Stimulated activated naive CD4-positive, alpha-beta T cell (primary cell): ENCODE data around the gene TRAF3IP3.

Experiments
- DNase-seq, 6 experiments: peaks; one replicate each; lab custom pipeline; 2025; lab: John Stamatoyannopoulos, UW

TRAF3IP3 gene

GRCh38 chr1:209802117-209802779, 46.4 kb downstream of the TRAF3IP3 start:
- DNase-seq: no peak

- no peak for DNase-seq
These were observed 46.9 kb downstream of the TRAF3IP3 start for GRCh38 chr1:209802780-209803152.

- DNase-seq: no peak
These were observed 47.7 kb downstream of the TRAF3IP3 start for GRCh38 chr1:209803568-209803967.

GRCh38 chr1:209805341-209805781, 49.5 kb downstream of the TRAF3IP3 start:
- DNase-seq: no peak

GRCh38 chr1:209805875-209806760, 50.3 kb downstream of the TRAF3IP3 start, which contains the start of gene IRF6:
Gene IRF6 (minus strand): TSS chr1:209806142. CDS start chr1:209801413, 4,729 bp downstream.
- DNase-seq: peak; percentile 71 to 78 (median 76)

- DNase-seq: no peak
These were observed 51.7 kb downstream of the TRAF3IP3 start for GRCh38 chr1:209807509-209807908.

- DNase-seq: no peak
These were observed 52.3 kb downstream of the TRAF3IP3 start for GRCh38 chr1:209808059-209808581.

GRCh38 chr1:209809611-209810010, 53.8 kb downstream of the TRAF3IP3 start:
- DNase-seq: no peak

GRCh38 chr1:209810783-209811182, 54.9 kb downstream of the TRAF3IP3 start:
- no peak for DNase-seq

- DNase-seq: no peak
These were observed 58.0 kb downstream of the TRAF3IP3 start for GRCh38 chr1:209813902-209814301.

- DNase-seq: no peak
These were observed 59.6 kb downstream of the TRAF3IP3 start for GRCh38 chr1:209815490-209815889.

- DNase-seq: no peak
These were observed 60.1 kb downstream of the TRAF3IP3 start for GRCh38 chr1:209815931-209816341.

- DNase-seq: no peak
These were observed 61.1 kb downstream of the TRAF3IP3 start for GRCh38 chr1:209816923-209817322.

GRCh38 chr1:209817691-209818090, 61.8 kb downstream of the TRAF3IP3 start:
- DNase-seq: no peak

- no peak for DNase-seq
These were observed 63.2 kb downstream of the TRAF3IP3 start for GRCh38 chr1:209819058-209819457.

GRCh38 chr1:209820986-209821385, 65.1 kb downstream of the TRAF3IP3 start:
- DNase-seq: no peak

GRCh38 chr1:209822706-209823105, 66.9 kb downstream of the TRAF3IP3 start:
- DNase-seq: no peak

- peak in 3 of 6 experiments; percentile 8 to 59 (median 59) for DNase-seq
These were observed 67.5 kb downstream of the TRAF3IP3 start for GRCh38 chr1:209823143-209824041.

- DNase-seq: no peak
These were observed 70.0 kb downstream of the TRAF3IP3 start for GRCh38 chr1:209825591-209826434.

- DNase-seq: peak; percentile 87 to 93 (median 90)
These were observed 71.8 kb downstream of the TRAF3IP3 start, which contains the start of gene UTP25 for GRCh38 chr1:209827384-209828262. Gene UTP25 (plus strand): TSS chr1:209827972. CDS start chr1:209828064, 92 bp downstream.
